ENCODE data around the gene MGAT4A. TPM values are rescaled to one million over a fixed set of nuclear protein-coding genes. Genes with fewer than 3 reads are reported as not detected.

MGAT4A gene
- total RNA-seq, 1 donor from 2014 or later, result 33.5 TPM

- no peaks in the 10 kb centered on the region for H3K4me1 Mint-ChIP-seq (ENCODE audit: low read depth)
- TF ChIP-seq, protein P1, sequence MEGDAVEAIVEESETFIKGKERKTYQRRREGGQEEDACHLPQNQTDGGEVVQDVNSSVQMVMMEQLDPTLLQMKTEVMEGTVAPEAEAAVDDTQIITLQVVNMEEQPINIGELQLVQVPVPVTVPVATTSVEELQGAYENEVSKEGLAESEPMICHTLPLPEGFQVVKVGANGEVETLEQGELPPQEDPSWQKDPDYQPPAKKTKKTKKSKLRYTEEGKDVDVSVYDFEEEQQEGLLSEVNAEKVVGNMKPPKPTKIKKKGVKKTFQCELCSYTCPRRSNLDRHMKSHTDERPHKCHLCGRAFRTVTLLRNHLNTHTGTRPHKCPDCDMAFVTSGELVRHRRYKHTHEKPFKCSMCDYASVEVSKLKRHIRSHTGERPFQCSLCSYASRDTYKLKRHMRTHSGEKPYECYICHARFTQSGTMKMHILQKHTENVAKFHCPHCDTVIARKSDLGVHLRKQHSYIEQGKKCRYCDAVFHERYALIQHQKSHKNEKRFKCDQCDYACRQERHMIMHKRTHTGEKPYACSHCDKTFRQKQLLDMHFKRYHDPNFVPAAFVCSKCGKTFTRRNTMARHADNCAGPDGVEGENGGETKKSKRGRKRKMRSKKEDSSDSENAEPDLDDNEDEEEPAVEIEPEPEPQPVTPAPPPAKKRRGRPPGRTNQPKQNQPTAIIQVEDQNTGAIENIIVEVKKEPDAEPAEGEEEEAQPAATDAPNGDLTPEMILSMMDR (IDR thresholded peaks at IDR 0.05; ENCODE audit: unreplicated experiment), result no peak
- H3K9me3 Mint-ChIP-seq (ENCODE audit: low read depth), result no peaks in the 10 kb centered on the region
- H3K27ac Mint-ChIP-seq, result no peak overlapping the region
- H3K27me3 Mint-ChIP-seq, result no peaks in the 10 kb centered on the region
- DNase-seq (ENCODE audit: low spot score, unreplicated experiment), result no peak
- H3K36me3 Mint-ChIP-seq (ENCODE audit: insufficient read depth), result peaks cover 5% of the 10 kb centered on the region
- H3K4me3 Mint-ChIP-seq (ENCODE audit: low read depth), result no peak overlapping the region
These were observed 107.3 kb downstream of the MGAT4A start for GRCh38 chr2:98623657-98624056.

DNA sequence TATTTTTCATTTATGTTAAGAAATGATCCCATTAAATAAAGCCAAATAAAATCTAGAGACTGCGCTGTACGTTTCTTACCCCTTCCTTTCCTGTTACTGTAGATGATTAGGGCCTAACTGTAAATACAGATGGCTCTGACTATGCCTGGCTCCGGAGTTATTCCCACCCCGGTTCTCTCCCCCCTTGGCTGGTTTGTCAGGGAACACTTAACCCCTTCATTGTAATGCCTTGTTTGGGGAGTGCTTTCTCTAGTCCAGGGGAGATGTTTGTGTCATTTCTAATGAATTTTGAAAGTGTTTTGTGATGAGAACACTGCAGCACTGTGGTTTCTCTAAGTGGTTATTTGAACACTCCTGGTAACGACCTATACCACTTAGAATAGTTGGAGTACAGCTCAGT, 113.8 kb downstream of the MGAT4A start:
- H3K27me3 Mint-ChIP-seq, result no peaks in the 10 kb centered on the region
- no peaks in the 10 kb centered on the region for H3K4me1 Mint-ChIP-seq (ENCODE audit: low read depth)
- H3K27ac Mint-ChIP-seq, result no peak overlapping the region
- no peak for DNase-seq (ENCODE audit: low spot score, unreplicated experiment)
- peaks cover 19% of the 10 kb centered on the region for H3K36me3 Mint-ChIP-seq (ENCODE audit: insufficient read depth)
- no peaks in the 10 kb centered on the region for H3K9me3 Mint-ChIP-seq (ENCODE audit: low read depth)
- H3K4me3 Mint-ChIP-seq (ENCODE audit: low read depth), result no peak overlapping the region
- TF ChIP-seq, protein P1 (IDR thresholded peaks at IDR 0.05; ENCODE audit: unreplicated experiment), result no peak

DNA sequence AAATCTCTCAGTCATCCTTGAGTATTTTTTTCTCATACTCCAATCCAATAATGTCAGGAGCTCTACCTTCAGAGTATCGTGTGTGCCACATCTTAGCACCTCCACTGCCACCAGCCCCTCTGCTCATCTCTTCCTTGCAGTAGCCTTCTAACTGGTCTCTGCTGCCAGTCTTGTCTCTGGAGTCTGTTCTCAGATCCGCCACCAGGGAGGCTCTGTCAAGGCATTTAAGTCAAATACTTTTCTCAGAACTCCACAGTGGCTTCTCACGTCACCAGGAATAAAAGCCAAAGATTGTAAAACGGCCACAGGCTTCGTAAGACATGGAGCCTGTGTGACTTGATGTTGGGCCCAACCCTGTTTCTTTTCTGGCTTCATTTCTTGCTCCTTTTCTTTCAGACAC, 115.5 kb downstream of the MGAT4A start:
- no peak overlapping the region for H3K27ac Mint-ChIP-seq
- H3K4me1 Mint-ChIP-seq (ENCODE audit: low read depth), result peaks cover 10% of the 10 kb centered on the region
- TF ChIP-seq, protein P1 (IDR thresholded peaks at IDR 0.05; ENCODE audit: unreplicated experiment), result peak; percentile 25
- H3K9me3 Mint-ChIP-seq (ENCODE audit: low read depth), result no peaks in the 10 kb centered on the region
- H3K27me3 Mint-ChIP-seq, result no peaks in the 10 kb centered on the region
- peaks cover 19% of the 10 kb centered on the region for H3K36me3 Mint-ChIP-seq (ENCODE audit: insufficient read depth)
- H3K4me3 Mint-ChIP-seq (ENCODE audit: low read depth), result no peak overlapping the region
- DNase-seq (ENCODE audit: low spot score, unreplicated experiment), result no peak

- no peak overlapping the region for H3K4me3 Mint-ChIP-seq (ENCODE audit: low read depth)
- H3K27me3 Mint-ChIP-seq, result no peaks in the 10 kb centered on the region
- H3K4me1 Mint-ChIP-seq (ENCODE audit: low read depth), result peaks cover 21% of the 10 kb centered on the region
These were observed 116.8 kb downstream of the MGAT4A start for GRCh38 chr2:98614024-98614739.

DNA sequence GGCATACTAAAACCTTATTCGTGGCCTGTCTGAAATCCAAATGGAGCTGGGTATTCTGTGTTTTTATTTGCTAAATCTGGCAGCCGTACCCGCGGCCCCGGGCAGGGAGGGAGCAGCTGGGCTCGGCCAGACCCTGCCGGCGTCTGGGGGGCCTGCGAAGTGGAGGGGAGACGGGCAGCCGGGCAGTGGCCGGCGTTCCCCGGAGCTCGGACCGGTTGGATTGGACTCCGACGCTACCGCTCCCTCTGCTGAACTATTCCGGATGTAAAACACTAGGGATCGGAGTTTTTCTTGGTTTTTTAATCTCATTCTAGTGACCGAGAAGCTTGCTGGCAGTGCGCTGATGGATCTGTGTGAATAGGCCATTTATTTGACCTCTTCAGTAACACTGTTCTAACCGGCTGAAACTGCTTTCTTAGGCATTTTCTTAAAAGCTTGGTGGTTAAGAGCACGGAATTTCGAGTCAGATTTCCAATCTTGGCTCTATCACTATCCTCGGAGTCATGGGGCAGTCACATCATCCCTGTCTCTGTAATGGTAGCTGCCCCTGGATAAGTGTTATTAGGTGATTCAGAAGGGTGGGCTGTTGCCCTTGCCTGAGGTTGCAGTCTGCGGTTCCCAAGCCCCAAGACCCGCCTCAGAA, 121.8 kb downstream of the MGAT4A start:
- TF ChIP-seq, protein P1 (IDR thresholded peaks at IDR 0.05; ENCODE audit: unreplicated experiment), result no peak
- peak overlapping the region; percentile 94 for H3K27ac Mint-ChIP-seq
- peaks cover 35% of the 10 kb centered on the region for H3K4me1 Mint-ChIP-seq (ENCODE audit: low read depth)
- no peaks in the 10 kb centered on the region for H3K27me3 Mint-ChIP-seq
- H3K4me3 Mint-ChIP-seq (ENCODE audit: low read depth), result peak overlapping the region; percentile 85
- no peaks in the 10 kb centered on the region for H3K9me3 Mint-ChIP-seq (ENCODE audit: low read depth)
- peaks cover 9% of the 10 kb centered on the region for H3K36me3 Mint-ChIP-seq (ENCODE audit: insufficient read depth)
- no peak for DNase-seq (ENCODE audit: low spot score, unreplicated experiment)

More at GRCh38 chr2:98614024-98614739, 116.8 kb downstream of the MGAT4A start:
- H3K9me3 Mint-ChIP-seq (ENCODE audit: low read depth), result no peaks in the 10 kb centered on the region
- peaks cover 21% of the 10 kb centered on the region for H3K36me3 Mint-ChIP-seq (ENCODE audit: insufficient read depth)
- DNase-seq (ENCODE audit: low spot score, unreplicated experiment), result no peak
- TF ChIP-seq, protein P1 (IDR thresholded peaks at IDR 0.05; ENCODE audit: unreplicated experiment), result no peak
- H3K27ac Mint-ChIP-seq, result peak overlapping the region; percentile 22

All from progenitor cell of endocrine pancreas (in vitro differentiated cells).